Kidney (tissue), 14 donors: ENCODE measurements around the gene ABHD6. TPM values are rescaled to one million over a fixed set of nuclear protein-coding genes. Genes with fewer than 3 reads are reported as not detected.

Experiments
- DNase-seq, 5 donors: peaks; one replicate each; pipeline ENCODE4 v3.0.0-alpha.2; 2013 to 2020
- FAIRE-seq: peaks from 2 replicates; lab custom pipeline; 2012; peaks lifted over from hg19 to GRCh38; lab: Jason Lieb, UNC
- H3K27ac ChIP-seq, 2 donors: one replicate each; pipeline ENCODE4 v1.7.0; 2013; ENCODE audit warnings: low read depth in 2 of 2, low read length in 2 of 2, inconsistent platforms in 1 of 2
- H3K27me3 ChIP-seq: one replicate; pipeline ENCODE4 v1.7.1; 2013; ENCODE audit warnings: low read length, inconsistent platforms; ENCODE audit not compliant: control insufficient read depth, insufficient read depth
- H3K36me3 ChIP-seq, 3 donors: one replicate each; pipeline versions ENCODE4 v1.7.0 to v1.7.1; 2013; ENCODE audit warnings: low read length in 3 of 3, control low read depth in 1 of 3, inconsistent platforms in 1 of 3; ENCODE audit not compliant: insufficient read depth in 3 of 3, control insufficient read depth in 2 of 3
- H3K4me1 ChIP-seq, 3 donors: one replicate each; pipeline versions ENCODE4 v1.7.0 to v1.7.1; 2013; ENCODE audit warnings: low read length in 3 of 3, inconsistent platforms in 1 of 3, low read depth in 1 of 3; ENCODE audit not compliant: control insufficient read depth in 2 of 3, insufficient read depth in 2 of 3
- H3K4me3 ChIP-seq, 3 donors: one replicate each; pipeline versions ENCODE4 v1.7.0 to v1.8.1; 2013; ENCODE audit warnings: low read length in 3 of 3, control low read depth in 1 of 3, inconsistent platforms in 1 of 3
- H3K9ac ChIP-seq, 3 donors: one replicate each; pipeline versions ENCODE4 v1.7.0 to v1.7.1; 2013; ENCODE audit warnings: low read length in 3 of 3, control low read depth in 1 of 3, inconsistent platforms in 1 of 3
- H3K9me3 ChIP-seq, 3 donors: one replicate each; pipeline versions ENCODE4 v1.7.0 to v1.7.1; 2013; ENCODE audit warnings: low read length in 3 of 3, control low read depth in 1 of 3, inconsistent platforms in 1 of 3; ENCODE audit not compliant: control insufficient read depth in 2 of 3, insufficient read depth in 1 of 3
- CTCF ChIP-seq: IDR thresholded peaks from 3 replicates; pipeline ENCODE4 v1.5.1; 2012; ENCODE audit warnings: mild to moderate bottlenecking, moderate library complexity, borderline replicate concordance; ENCODE audit not compliant: insufficient read depth; ENCODE audit errors: extremely low read depth
- intact Hi-C: fragments of 100-400 bp; cut with DNase I; formaldehyde crosslinking; loops from one replicate; pipeline ENCODE4 v1.11.1; 2022
- polyA plus RNA-seq: library from polyadenylated mRNA; stranded (reverse); fragments of 350-450 nt; fragmentation: Illumina TruSeq; extraction: RNeasy Lipid Tissue Mini Kit (QIAGEN cat#74804); gene quantifications from one replicate; pipeline ENCODE4 v1.2.3, GENCODE V29; 2014; ENCODE audit warnings: low read depth, low replicate concordance; ENCODE audit not compliant: insufficient read depth
- total RNA-seq: library from RNA; stranded (reverse); fragmentation: NEBNext Ultra II Directional; extraction: Animal tissue kit (Norgen Biotek cat#: 25700); gene quantifications from one replicate; pipeline ENCODE4 v1.2.1, GENCODE V29; 2021
- donor health status: control.
- donor health status: control.
- donor health status: control.
- donor health status: control.
- donor health status: control.
- donor health status: DM: yes; HTN: yes; CAD: no.
- donor health status: Normal renal cell carcinoma (clear cell type).

Gene ABHD6
- total and polyA plus RNA-seq, 2 donors from 2014 or later, result 10.2 to 21.4 TPM

GRCh38 chr3:58341376-58341775, 103.8 kb downstream of the ABHD6 start:
- H3K27me3 ChIP-seq, result no peaks in the 10 kb centered on the region
- peaks cover 0 to 3% (median 2%) of the 10 kb centered on the region in 3 donors for H3K36me3 ChIP-seq
- DNase-seq (no peak), FAIRE-seq (no peak)
- no peak overlapping the region for H3K9ac ChIP-seq
- no peaks in the 10 kb centered on the region for H3K9me3 ChIP-seq
- TF ChIP-seq CTCF, result no peak
- H3K4me3 ChIP-seq, result no peak overlapping the region
- intact Hi-C loops, result no loop called here
- H3K4me1 ChIP-seq, result peaks cover 0 to 16% (median 10%) of the 10 kb centered on the region in 3 donors
- no peak overlapping the region for H3K27ac ChIP-seq

- peaks cover 0 to 16% (median 10%) of the 10 kb centered on the region in 3 donors for H3K4me1 ChIP-seq
- intact Hi-C loops, result no loop called here
- peaks cover 0 to 2% (median 0%) of the 10 kb centered on the region in 3 donors for H3K36me3 ChIP-seq
- no peak overlapping the region for H3K9ac ChIP-seq
- H3K27me3 ChIP-seq, result no peaks in the 10 kb centered on the region
- no peak for FAIRE-seq
- TF ChIP-seq CTCF, result no peak
- DNase-seq, result no peak
- H3K4me3 ChIP-seq, result no peak overlapping the region
- H3K27ac ChIP-seq, result peak overlapping the region in 1 of 2 donors; percentile 20
- no peaks in the 10 kb centered on the region for H3K9me3 ChIP-seq
These were observed 105.1 kb downstream of the ABHD6 start for GRCh38 chr3:58342676-58343075.

Other genes starting within 250 kb of the ABHD6 start
- gene FLNB, start 229.4 kb upstream of the ABHD6 start, total RNA-seq, result 216 TPM
- 115 TPM for gene FLNB, start 229.4 kb upstream of the ABHD6 start, polyA plus RNA-seq
- 24.9 TPM for gene DNASE1L3, start 26.8 kb upstream of the ABHD6 start, total RNA-seq
- 27.5 TPM for gene DNASE1L3, start 26.8 kb upstream of the ABHD6 start, polyA plus RNA-seq
- 14.9 TPM for gene RPP14, start 68.5 kb downstream of the ABHD6 start, total RNA-seq
- 12.0 TPM for gene RPP14, start 68.5 kb downstream of the ABHD6 start, polyA plus RNA-seq
- 7.8 TPM for gene HTD2, start 68.7 kb downstream of the ABHD6 start, total RNA-seq
- gene HTD2, start 68.7 kb downstream of the ABHD6 start, polyA plus RNA-seq, result 6.4 TPM
- gene PXK, start 95.1 kb downstream of the ABHD6 start, total RNA-seq, result 24.8 TPM
- gene PXK, start 95.1 kb downstream of the ABHD6 start, polyA plus RNA-seq, result 21.6 TPM
- 71.7 TPM for gene PDHB, start 196.0 kb downstream of the ABHD6 start, total RNA-seq
- gene PDHB, start 196.0 kb downstream of the ABHD6 start, polyA plus RNA-seq, result 138 TPM